Breast epithelium (tissue), 3 donors: Measurements from ENCODE around the gene HBA2.
"Not testable (repeated sequence)": the region's sequence is repeated elsewhere in the genome, so short reads cannot be mapped to it uniquely, and the experiment has no call there.

Experiments used
- POLR2A ChIP-seq: fragments of 450-650 bp; IDR thresholded peaks from one replicate; pipeline ENCODE4 v1.6.1; 2016; ENCODE audit warnings: antibody characterized with exemption, mild to moderate bottlenecking, moderate library complexity
- POLR2AphosphoS5 ChIP-seq, 3 donors: sonication (generic); formaldehyde crosslinking; IDR thresholded peaks; one replicate each; pipeline ENCODE4 v1.6.1; 2017; ENCODE audit warnings: antibody characterized with exemption in 3 of 3

DNA sequence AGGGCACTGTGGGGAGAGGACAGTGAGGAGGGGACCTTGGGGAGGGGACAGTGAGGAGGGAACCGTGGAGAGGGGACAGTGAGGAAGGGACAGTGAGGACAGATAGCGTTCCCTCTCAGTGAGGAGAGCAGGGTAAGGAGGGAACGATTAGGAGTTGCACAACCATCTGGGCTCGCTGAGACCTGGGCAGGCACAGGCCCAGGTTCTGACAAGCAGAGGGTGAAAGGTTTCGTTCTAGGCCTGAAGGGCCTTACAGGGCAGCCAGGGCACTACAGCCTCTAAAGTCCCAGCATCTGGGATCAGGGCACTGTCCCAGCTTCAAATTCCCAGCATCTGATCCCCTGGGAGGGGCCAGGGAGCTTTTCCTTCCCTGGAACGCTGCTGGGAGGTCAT, 19.6 kb upstream of the HBA2 start:
- not testable (repeated sequence) for TF ChIP-seq POLR2AphosphoS5 (IDR thresholded peaks at IDR 0.05); POLR2A
